Measurements from ENCODE around the gene HRH1. TPM values are rescaled to one million over a fixed set of nuclear protein-coding genes. Genes with fewer than 3 reads are reported as not detected.

HRH1 gene
- total RNA-seq, 1 donor from 2014 or later, result 2.1 TPM

DNA sequence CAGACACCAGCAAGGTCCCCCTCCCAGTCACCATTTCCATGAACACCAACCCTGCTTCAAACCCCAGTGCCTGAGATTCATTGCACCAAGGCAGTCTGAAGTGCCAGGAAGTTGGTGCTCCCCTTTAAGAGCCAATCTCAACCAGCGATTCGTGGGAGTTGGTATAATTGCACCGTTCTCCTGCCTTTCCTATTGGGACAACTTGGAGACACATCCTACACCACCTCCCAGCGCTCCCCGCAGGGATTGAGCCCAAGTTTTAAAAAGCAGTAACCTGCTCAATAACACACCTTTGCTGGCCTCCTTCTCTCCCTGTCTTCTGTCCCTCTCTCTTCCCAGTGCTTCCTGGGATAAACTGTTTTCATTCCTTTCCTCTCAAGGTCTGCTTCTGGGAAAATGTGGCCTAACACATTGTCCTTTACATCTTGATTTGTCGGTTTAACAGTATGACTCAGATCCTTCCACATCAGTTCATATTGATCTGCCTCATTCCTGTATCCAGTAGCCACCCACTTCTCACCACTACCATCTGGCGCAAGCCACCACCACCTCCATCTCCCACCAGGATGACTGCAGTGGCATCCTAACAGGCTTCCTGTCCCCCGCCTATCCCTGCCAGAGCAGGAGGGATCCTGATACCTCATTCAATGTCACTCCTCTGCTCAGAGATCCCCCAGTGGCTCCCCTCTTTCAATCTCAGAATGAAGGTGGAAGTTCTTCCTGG is 37.8 kb upstream of the HRH1 start:
- TF ChIP-seq EZH2 (IDR thresholded peaks at IDR 0.05; ENCODE audit: insufficient read depth, low read length), result no peak
- TF ChIP-seq, protein P1, sequence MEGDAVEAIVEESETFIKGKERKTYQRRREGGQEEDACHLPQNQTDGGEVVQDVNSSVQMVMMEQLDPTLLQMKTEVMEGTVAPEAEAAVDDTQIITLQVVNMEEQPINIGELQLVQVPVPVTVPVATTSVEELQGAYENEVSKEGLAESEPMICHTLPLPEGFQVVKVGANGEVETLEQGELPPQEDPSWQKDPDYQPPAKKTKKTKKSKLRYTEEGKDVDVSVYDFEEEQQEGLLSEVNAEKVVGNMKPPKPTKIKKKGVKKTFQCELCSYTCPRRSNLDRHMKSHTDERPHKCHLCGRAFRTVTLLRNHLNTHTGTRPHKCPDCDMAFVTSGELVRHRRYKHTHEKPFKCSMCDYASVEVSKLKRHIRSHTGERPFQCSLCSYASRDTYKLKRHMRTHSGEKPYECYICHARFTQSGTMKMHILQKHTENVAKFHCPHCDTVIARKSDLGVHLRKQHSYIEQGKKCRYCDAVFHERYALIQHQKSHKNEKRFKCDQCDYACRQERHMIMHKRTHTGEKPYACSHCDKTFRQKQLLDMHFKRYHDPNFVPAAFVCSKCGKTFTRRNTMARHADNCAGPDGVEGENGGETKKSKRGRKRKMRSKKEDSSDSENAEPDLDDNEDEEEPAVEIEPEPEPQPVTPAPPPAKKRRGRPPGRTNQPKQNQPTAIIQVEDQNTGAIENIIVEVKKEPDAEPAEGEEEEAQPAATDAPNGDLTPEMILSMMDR (IDR thresholded peaks at IDR 0.05; ENCODE audit: insufficient read depth, low read depth, low read length), result no peak
- H3K9me3 ChIP-seq (ENCODE audit: insufficient read depth, low read depth, low read length), result no peaks in the 10 kb centered on the region
- no peak overlapping the region for H2AFZ ChIP-seq (ENCODE audit: low read depth, low read length)
- H4K20me1 ChIP-seq (ENCODE audit: insufficient read depth, low read length), result no peaks in the 10 kb centered on the region
- H3K79me2 ChIP-seq (ENCODE audit: insufficient read depth, low read length), result no peaks in the 10 kb centered on the region
- no peak overlapping the region for H3K4me3 Mint-ChIP-seq (ENCODE audit: unreplicated experiment)
- H3K27me3 Mint-ChIP-seq (ENCODE audit: low read depth, unreplicated experiment), result peaks cover 2% of the 10 kb centered on the region
- no peak overlapping the region for H3K9ac ChIP-seq (ENCODE audit: low read length)
- peaks cover 34% of the 10 kb centered on the region for H3K4me1 ChIP-seq (ENCODE audit: insufficient read depth, low read length)
- peak overlapping the region; percentile 1 for H3K27ac ChIP-seq (ENCODE audit: low read depth, low read length)
- peak overlapping the region; percentile 48 for H3K27ac Mint-ChIP-seq (ENCODE audit: unreplicated experiment)
- peaks cover 9% of the 10 kb centered on the region for H3K9me3 Mint-ChIP-seq (ENCODE audit: unreplicated experiment)
- H3K4me3 ChIP-seq (ENCODE audit: insufficient read depth, low read depth, low read length), result no peak overlapping the region
- no peaks in the 10 kb centered on the region for H3K36me3 ChIP-seq (ENCODE audit: insufficient read depth, low read length)
- FAIRE-seq (no peak), DNase-seq (ENCODE audit: low read depth) (peak; percentile 69)
- H3K36me3 Mint-ChIP-seq (ENCODE audit: low read depth, unreplicated experiment), result peaks cover 1% of the 10 kb centered on the region
- peak overlapping the region; percentile 1 for H3K4me2 ChIP-seq (ENCODE audit: low read length)
- peaks cover 16% of the 10 kb centered on the region for H3K4me1 Mint-ChIP-seq (ENCODE audit: low read depth, unreplicated experiment)
- H3K27me3 ChIP-seq (ENCODE audit: insufficient read depth, low read length), result no peaks in the 10 kb centered on the region

DNA sequence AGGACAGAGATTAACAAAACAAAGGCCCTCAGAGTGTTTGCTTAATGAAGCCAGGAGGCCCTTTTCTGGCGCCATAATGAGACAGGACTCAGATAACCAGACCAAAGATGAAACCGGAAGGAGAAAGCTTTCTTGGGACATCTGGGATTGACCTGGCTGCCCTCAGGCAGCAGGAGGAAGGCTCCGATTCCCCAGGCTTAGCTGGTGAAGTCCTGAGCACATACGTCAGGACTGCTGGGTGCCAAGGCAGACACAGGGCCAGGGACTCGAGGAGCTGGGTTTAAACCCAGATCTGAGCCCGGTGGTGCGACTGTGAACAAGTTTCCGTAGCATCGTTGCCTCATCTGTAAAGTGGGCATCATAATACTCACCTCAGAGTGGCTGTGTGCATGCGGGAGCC is 36.7 kb upstream of the HRH1 start:
- Histone ChIP-seq H3K79me2 (ENCODE audit: insufficient read depth, low read length) (no peaks in the 10 kb centered on the region), H3K4me3 (ENCODE audit: insufficient read depth, low read depth, low read length) (no peak overlapping the region), H4K20me1 (ENCODE audit: insufficient read depth, low read length) (no peaks in the 10 kb centered on the region), H2AFZ (ENCODE audit: low read depth, low read length) (peak overlapping the region; percentile 29), H3K27ac (ENCODE audit: low read depth, low read length) (peak overlapping the region; percentile 64), H3K4me1 (ENCODE audit: insufficient read depth, low read length) (peaks cover 34% of the 10 kb centered on the region), H3K9me3 (ENCODE audit: insufficient read depth, low read depth, low read length) (no peaks in the 10 kb centered on the region), H3K36me3 (ENCODE audit: insufficient read depth, low read length) (no peaks in the 10 kb centered on the region), H3K4me2 (ENCODE audit: low read length) (peak overlapping the region; percentile 64), H3K27me3 (ENCODE audit: insufficient read depth, low read length) (no peaks in the 10 kb centered on the region), H3K9ac (ENCODE audit: low read length) (peak overlapping the region; percentile 15)
- Mint-ChIP-seq H3K9me3 (ENCODE audit: unreplicated experiment) (peaks cover 9% of the 10 kb centered on the region), H3K27ac (ENCODE audit: unreplicated experiment) (no peak overlapping the region), H3K27me3 (ENCODE audit: low read depth, unreplicated experiment) (peaks cover 2% of the 10 kb centered on the region), H3K36me3 (ENCODE audit: low read depth, unreplicated experiment) (peaks cover 1% of the 10 kb centered on the region), H3K4me3 (ENCODE audit: unreplicated experiment) (no peak overlapping the region), H3K4me1 (ENCODE audit: low read depth, unreplicated experiment) (peaks cover 16% of the 10 kb centered on the region)
- DNase-seq (ENCODE audit: low read depth) (no peak), FAIRE-seq (no peak)
- TF ChIP-seq, protein P1 (IDR thresholded peaks at IDR 0.05; ENCODE audit: insufficient read depth, low read depth, low read length), result no peak
- TF ChIP-seq EZH2 (IDR thresholded peaks at IDR 0.05; ENCODE audit: insufficient read depth, low read length), result no peak

DNA sequence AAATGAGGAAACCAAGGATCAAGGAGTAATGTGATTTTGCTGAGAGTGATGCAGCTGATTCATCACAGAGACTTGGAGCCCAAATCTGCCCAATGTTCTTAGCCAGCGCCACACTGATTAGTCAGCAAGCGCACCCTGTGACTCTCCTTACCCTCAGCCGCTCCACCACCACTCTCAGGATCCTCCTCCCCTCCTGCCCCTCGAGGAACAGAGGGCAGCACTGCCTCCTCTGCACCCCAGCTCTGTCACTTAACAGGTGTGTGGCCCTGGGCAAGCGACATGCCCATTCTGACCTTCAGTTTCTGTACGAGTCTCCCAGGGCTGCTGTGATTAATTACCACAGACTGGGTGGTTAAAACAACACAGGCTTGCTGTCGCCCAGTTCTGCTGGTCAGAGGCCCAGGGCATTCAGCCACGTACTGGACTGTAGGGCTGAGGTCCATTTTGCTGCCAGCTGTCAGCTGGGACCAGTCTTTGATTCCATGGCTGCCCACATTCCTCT is 36.1 kb upstream of the HRH1 start:
- no peaks in the 10 kb centered on the region for H4K20me1 ChIP-seq (ENCODE audit: insufficient read depth, low read length)
- TF ChIP-seq, protein P1 (IDR thresholded peaks at IDR 0.05; ENCODE audit: insufficient read depth, low read depth, low read length), result no peak
- TF ChIP-seq EZH2 (IDR thresholded peaks at IDR 0.05; ENCODE audit: insufficient read depth, low read length), result no peak
- no peaks in the 10 kb centered on the region for H3K79me2 ChIP-seq (ENCODE audit: insufficient read depth, low read length)
- H2AFZ ChIP-seq (ENCODE audit: low read depth, low read length), result peak overlapping the region; percentile 49
- peaks cover 4% of the 10 kb centered on the region for H3K9me3 ChIP-seq (ENCODE audit: insufficient read depth, low read depth, low read length)
- peaks cover 12% of the 10 kb centered on the region for H3K9me3 Mint-ChIP-seq (ENCODE audit: unreplicated experiment)
- peaks cover 1% of the 10 kb centered on the region for H3K36me3 Mint-ChIP-seq (ENCODE audit: low read depth, unreplicated experiment)
- H3K4me1 Mint-ChIP-seq (ENCODE audit: low read depth, unreplicated experiment), result peaks cover 16% of the 10 kb centered on the region
- H3K27ac ChIP-seq (ENCODE audit: low read depth, low read length), result peak overlapping the region; percentile 64
- peak overlapping the region; percentile 19 for H3K27ac Mint-ChIP-seq (ENCODE audit: unreplicated experiment)
- FAIRE-seq (peak; percentile 84), DNase-seq (ENCODE audit: low read depth) (peak; percentile 90)
- peaks cover 2% of the 10 kb centered on the region for H3K27me3 Mint-ChIP-seq (ENCODE audit: low read depth, unreplicated experiment)
- no peaks in the 10 kb centered on the region for H3K36me3 ChIP-seq (ENCODE audit: insufficient read depth, low read length)
- H3K9ac ChIP-seq (ENCODE audit: low read length), result peak overlapping the region; percentile 19
- H3K4me2 ChIP-seq (ENCODE audit: low read length), result peak overlapping the region; percentile 64
- H3K27me3 ChIP-seq (ENCODE audit: insufficient read depth, low read length), result no peaks in the 10 kb centered on the region
- H3K4me3 ChIP-seq (ENCODE audit: insufficient read depth, low read depth, low read length), result no peak overlapping the region
- no peak overlapping the region for H3K4me3 Mint-ChIP-seq (ENCODE audit: unreplicated experiment)
- peaks cover 34% of the 10 kb centered on the region for H3K4me1 ChIP-seq (ENCODE audit: insufficient read depth, low read length)

Measured in astrocyte (in vitro differentiated cells and primary cell).